Skin of body (tissue), 2 donors: ENCODE measurements around the gene SPDEF. TPM values are rescaled to one million over a fixed set of nuclear protein-coding genes. Genes with fewer than 3 reads are reported as not detected.

Experiments used
- DNase-seq: peaks from one replicate; lab custom pipeline; 2025; lab: John Stamatoyannopoulos, UW
- total RNA-seq: library from RNA; depleted of rRNA; stranded (reverse); fragments of >200 nt; gene quantifications from one replicate; pipeline ENCODE4 v1.2.3, GENCODE V29; 2014

Gene SPDEF
- total RNA-seq, 1 donor from 2014 or later = 0.89 TPM

GRCh38 chr6:34528996-34529664 is 27.0 kb downstream of the SPDEF start:
- DNase-seq = no peak

GRCh38 chr6:34527751-34528670 is 28.1 kb downstream of the SPDEF start:
- no peak for DNase-seq

DNA sequence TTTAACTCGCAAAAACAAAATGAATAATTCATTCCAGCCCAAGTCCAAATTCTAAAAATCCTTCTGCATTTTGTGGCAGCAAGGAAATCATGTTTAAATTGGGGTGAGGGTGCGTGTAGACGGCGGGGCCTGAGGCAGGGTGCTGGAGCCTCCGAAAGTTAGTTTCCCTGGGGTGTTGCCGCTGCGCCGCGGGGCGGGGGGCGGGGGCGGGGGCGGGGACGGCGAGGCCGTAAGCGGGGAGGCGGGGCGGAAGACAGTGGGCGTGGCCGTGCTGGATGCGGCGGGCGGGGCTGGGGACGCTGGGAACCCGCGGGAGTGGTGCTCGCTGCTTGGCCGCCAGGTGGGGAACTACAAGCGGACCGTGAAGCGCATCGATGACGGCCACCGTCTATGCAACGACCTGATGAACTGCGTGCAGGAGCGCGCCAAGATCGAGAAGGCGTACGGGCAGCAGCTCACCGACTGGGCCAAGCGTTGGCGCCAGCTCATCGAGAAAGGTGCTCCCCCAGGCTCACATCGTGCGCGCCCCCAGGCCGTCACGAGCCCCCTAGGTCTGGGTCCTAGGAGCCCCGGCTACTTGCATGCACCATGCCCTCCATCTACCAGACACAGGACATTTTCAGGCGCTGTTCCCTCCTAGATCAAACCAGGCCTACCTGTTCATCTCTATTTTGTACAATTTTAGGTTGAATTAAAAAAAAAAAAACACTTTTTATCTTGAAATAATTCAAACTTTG is 29.0 kb downstream of the SPDEF start:
- DNase-seq = peak; percentile 72

DNA sequence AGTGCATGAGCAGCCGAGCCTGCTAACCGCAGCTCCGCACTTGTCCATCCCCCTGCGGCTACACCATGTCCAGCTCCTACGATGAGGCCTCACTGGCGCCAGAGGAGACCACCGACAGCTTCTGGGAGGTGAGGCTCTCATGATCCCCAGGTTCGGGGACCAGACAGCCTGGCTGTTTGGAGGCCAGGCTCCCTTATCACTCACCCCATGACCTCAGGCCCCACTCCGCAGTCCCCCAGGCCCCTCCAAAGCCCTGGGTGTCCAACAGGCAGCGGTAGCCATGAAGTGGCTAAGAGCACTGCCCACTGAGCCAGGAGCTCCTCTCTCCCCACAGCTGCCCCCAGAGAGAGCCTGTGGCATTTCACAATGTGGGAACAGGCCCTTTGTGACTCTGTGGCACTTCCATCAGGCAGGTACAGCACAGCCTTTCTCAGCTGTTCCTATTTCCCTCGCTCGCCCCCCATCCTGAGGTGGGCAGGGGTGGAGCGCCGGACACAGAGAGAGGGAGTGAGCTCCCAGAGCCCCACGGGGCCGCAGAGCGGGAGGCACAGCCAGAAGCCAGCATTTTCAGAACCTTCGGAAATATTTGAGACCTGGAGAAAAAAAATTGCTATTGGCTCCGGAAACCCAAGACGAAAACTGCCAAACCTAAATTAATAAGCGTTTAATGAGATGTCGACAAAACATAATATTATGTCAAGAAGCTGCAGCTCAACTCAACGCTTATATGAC is 29.7 kb downstream of the SPDEF start:
- DNase-seq = no peak

- no peak for DNase-seq
Measured at GRCh38 chr6:34525431-34526175, 30.5 kb downstream of the SPDEF start.

DNA sequence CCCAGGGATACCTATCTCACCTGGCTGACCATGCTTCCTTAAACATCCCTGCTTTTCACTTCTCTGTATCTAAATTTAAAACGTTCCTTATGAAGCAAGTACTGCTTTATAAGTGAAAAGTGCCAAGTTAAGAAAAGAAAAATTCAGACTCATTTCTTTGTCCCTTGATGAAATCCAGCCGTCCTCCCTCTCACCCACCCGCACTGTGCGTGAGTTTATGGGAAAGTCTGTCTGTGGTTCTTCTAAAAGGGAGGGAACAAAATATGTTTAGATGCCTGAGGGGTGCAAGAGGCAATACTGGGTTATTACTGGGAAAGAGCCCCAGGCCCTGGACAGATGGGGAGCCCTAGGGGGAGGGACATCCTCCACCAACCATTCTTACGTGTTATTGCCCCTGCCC is 31.2 kb downstream of the SPDEF start:
- DNase-seq = no peak

- no peak for DNase-seq
Measured at GRCh38 chr6:34524499-34524898, 31.6 kb downstream of the SPDEF start.

DNA sequence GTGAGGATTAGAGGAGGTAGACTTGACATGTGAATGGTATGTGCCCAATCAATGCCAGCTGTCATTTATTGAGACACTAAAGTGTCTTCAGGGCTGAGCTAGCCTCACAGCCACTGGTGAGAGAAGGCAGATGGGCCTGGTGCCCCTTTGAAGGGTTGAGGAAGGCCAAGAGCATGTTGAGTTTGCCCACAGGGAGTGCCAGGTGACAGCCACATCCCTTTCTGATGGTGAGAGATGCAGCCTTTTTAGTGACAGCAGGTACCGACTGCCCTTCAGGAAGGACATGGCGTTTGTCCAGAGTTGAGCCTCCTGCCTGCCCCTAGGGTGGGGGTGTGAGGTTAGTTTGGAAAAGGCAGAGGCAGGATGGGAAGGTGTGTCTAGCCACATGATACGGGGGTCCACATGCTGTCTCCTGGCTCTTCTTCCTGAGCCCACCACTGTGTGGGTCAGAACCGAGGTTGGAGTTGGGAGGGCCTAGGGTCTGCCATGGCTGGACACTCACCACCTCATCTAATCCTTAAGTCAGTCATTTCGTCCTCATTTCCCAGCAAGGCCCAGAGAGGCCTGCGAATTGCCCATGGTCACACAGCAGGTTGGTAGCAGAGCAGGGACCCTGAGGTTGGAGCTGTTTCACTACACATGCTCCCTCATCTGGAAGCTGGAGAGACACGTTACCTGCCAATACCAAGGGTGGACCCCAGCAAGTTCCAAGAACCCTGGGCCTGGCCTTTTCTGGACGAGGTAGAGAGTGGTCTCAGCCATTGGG is 32.5 kb downstream of the SPDEF start:
- DNase-seq = no peak

GRCh38 chr6:34522761-34523160 is 33.4 kb downstream of the SPDEF start:
- DNase-seq = no peak

DNA sequence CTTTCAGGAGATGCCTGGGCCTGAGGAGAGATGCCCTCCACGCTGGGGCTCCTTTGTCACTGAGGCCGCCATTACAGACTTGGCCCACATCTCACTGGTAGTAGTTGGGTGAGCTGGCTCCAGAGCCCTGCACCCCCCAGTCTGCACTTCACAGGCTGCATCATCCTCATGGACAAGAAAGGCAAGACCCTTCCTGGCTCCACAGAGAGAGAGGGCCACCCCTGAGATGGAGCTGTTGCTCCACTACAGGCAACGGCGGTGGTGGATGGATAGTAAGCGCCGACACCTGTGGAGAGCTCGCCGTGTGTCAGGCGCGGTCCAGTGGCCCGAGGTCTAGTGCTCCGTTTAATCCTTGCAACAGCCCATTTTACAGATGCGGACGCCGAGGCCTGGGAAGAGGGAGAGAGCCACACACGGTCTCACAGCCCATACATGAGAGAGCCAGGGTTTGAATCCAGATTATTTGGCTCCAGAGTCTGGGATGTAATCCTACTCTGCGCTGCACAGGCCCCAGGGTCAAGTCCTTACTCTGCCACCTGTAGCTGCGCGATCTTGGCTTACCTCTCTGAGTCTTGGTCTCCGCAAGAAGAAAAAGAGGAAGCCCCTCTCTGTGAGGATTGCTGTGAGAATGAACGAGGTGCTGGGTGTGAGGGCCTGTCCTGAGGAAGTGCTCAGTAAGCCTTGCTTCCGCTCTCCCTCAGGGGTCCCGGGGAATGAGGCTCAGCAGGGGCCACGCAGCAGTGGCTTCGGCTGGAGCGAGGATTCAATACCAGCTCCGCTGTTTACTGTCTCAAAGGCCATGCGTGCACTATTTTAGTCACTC is 34.5 kb downstream of the SPDEF start:
- no peak for DNase-seq

- DNase-seq = no peak
Measured at GRCh38 chr6:34520645-34521462, 35.3 kb downstream of the SPDEF start.

- DNase-seq = no peak
Measured at GRCh38 chr6:34519971-34520644, 36.0 kb downstream of the SPDEF start.

DNA sequence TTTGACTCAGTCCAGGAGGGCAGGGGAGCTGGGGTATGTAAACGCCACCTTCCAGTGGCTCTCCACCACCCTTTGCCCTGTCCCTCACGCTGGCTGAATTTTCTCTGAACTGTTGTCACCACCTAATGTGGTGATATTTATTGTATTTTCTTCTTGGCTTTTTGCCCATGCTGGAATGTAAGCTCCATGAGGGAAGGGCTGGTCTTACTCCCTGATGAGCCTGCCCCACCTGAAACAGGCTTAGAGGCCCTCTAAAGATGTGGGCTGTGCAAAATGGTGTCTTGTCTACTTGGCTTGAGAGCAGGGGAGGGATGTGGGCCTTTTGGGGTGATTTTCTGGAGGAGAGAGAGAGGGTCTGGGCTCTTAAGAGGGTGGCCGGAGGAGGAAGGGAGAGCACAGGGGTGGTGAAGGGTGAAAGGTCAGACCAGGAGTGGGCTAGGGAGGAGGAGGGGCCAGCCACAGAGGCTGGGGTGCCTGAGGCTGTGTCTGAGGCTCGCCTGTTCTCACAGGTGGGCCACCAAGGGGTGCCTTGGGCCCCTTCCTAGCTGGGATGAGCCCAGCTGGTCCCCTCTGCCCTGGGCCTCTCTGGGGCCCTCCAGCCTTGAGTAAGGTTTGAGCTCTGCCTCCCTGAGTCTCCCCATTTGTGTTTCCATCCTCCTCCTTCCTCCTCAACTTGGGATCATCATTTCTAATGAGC is 37.3 kb downstream of the SPDEF start:
- DNase-seq = no peak

GRCh38 chr6:34517966-34518365 is 38.2 kb downstream of the SPDEF start:
- DNase-seq = no peak

- no peak for DNase-seq
Measured at GRCh38 chr6:34517461-34517881, 38.7 kb downstream of the SPDEF start.

DNA sequence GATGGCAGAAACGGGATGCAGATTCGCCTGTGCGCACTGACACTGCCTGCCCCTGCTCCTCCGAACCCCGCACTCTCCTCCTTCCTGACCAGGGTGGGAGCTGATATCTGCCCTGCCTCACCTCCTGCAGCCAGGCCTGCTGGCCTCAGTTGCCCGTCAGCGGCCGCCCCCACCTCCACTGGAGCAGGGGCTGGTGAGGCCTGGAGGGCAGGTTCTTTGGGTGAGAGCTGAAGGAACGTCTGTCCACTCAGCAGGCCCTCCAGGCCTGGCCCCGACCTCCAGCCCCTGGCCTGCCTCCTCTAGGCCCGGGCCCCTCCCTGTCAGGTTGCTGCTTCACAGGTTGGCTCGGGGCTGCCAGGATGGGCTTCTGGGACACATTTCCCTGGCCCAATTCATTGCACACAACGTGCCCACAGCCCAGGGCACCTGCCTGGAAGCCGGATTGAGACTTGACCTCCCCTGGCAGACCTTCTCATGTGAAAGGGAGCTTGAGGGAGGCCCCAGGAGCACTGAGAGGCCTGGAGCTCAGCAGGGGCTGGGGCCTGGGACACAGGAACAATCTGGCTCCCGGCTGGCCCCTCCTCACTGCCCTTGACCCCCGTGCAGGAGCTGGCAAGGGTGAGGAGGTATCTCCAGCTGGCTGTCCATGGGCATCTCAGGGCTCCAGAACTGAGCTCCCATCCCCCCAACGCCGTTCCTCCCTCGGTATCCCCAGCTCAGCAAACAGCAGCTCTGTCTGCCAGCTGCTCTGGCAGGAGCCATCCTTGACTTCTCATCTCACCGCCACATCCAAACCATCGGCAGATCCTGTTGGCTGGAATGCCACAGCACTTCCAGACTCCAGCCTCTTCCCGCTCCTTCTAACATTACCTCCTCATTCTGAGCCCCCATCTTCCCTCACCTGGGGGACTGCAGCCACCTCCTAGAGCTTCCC is 39.5 kb downstream of the SPDEF start:
- DNase-seq = no peak
